Measurements from ENCODE around the gene GNA12. TPM values are rescaled to one million over a fixed set of nuclear protein-coding genes. Genes with fewer than 3 reads are reported as not detected.

Gene GNA12
- total and polyA plus RNA-seq, 9 of the 15 experiments (the other 6 are each of a cell fraction or from before 2014, with no cell fraction given), result 0.65 to 32.7 (median 9.6) TPM

DNA sequence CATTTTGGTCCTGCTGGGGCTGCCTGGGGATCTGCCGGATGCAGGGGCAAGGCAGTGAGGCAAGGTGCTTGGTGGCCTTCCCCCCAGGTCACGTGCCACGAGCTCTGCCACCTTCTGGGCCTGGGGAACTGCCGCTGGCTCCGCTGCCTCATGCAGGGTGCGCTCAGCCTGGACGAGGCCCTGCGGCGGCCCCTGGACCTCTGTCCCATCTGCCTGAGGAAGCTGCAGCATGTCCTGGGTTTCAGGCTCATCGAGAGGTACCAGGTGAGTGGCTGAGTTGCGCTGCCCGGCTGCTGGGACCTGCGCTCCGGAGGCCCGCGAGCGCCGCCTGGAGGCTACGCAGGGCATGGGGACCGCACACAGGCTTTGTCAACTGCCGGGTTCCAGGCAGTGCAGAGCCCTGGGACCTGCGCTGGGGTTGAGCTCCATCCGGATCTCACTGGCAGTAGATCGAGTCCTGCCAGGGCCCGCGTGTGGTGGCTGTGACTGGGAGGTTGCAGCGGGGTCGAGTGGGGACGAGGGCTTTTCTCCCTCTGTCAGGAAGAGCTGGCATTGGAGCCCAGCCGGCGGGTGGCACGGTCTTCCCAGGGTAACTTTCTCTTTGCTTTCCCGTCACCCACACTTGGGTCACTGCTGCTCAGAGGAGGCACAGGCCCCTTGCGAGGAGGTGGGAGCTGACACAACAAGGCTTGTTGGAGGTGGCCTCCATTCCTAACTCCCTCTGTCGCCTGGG, 134.4 kb downstream of the GNA12 start (continued):
- TF ChIP-seq MAX (CRISPR knock-in tag; IDR thresholded peaks at IDR 0.05), result peak; percentile 61; the same call in 1 of the 2 replicates
- TF ChIP-seq, protein P1, sequence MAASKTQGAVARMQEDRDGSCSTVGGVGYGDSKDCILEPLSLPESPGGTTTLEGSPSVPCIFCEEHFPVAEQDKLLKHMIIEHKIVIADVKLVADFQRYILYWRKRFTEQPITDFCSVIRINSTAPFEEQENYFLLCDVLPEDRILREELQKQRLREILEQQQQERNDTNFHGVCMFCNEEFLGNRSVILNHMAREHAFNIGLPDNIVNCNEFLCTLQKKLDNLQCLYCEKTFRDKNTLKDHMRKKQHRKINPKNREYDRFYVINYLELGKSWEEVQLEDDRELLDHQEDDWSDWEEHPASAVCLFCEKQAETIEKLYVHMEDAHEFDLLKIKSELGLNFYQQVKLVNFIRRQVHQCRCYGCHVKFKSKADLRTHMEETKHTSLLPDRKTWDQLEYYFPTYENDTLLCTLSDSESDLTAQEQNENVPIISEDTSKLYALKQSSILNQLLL (CRISPR knock-in tag; IDR thresholded peaks at IDR 0.05; ENCODE audit: borderline replicate concordance), result no peak
- no peak for TF ChIP-seq HDAC1 (IDR thresholded peaks at IDR 0.05)
- TF ChIP-seq NFE2 (IDR thresholded peaks at IDR 0.05; ENCODE audit: low read depth), result no peak
- TF ChIP-seq LCOR (CRISPR knock-in tag; IDR thresholded peaks at IDR 0.05), result peak; percentile 62; the same call in 1 of the 2 replicates
- TF ChIP-seq CREB3 (tag; conservative IDR thresholded peaks at IDR 0.05; ENCODE audit: low read depth), result no peak
- no peak for TF ChIP-seq GTF2E2 (tag; IDR thresholded peaks at IDR 0.05)
- no peak for TF ChIP-seq ZNF143 (CRISPR knock-in tag; IDR thresholded peaks at IDR 0.05)
- no peak for TF ChIP-seq ZBTB34 (CRISPR knock-in tag; IDR thresholded peaks at IDR 0.05)
- no peak; a peak in 1 of 4 replicates for TF ChIP-seq MAZ (CRISPR knock-in tag; conservative IDR thresholded peaks at IDR 0.05 in 1 of 2, IDR thresholded peaks at IDR 0.05 in 1 of 2)
- TF ChIP-seq ESRRA (IDR thresholded peaks at IDR 0.05; ENCODE audit: borderline replicate concordance, low read depth), result peak; percentile 17; the same call in 1 of the 2 replicates
- TF ChIP-seq YY1 (IDR thresholded peaks at IDR 0.05; ENCODE audit: borderline replicate concordance in 1 of 3, control insufficient read depth in 1 of 3, extremely low read depth in 1 of 3, insufficient read depth in 3 of 3, insufficient read length in 1 of 3, insufficient replicate concordance in 2 of 3, low read depth in 1 of 3, low read length in 2 of 3), result peak in 1 of 3 experiments; percentile 9
- TF ChIP-seq FOXJ2 (tag; IDR thresholded peaks at IDR 0.05), result no peak
- TF ChIP-seq NR2F6 (CRISPR knock-in tag; IDR thresholded peaks at IDR 0.05), result no peak
- peak; percentile 66 for TF ChIP-seq ARID2 (IDR thresholded peaks at IDR 0.05)
- peak; percentile 42 for TF ChIP-seq POLR2G (IDR thresholded peaks at IDR 0.05; ENCODE audit: low read depth, low read length)
- TF ChIP-seq, protein P2, sequence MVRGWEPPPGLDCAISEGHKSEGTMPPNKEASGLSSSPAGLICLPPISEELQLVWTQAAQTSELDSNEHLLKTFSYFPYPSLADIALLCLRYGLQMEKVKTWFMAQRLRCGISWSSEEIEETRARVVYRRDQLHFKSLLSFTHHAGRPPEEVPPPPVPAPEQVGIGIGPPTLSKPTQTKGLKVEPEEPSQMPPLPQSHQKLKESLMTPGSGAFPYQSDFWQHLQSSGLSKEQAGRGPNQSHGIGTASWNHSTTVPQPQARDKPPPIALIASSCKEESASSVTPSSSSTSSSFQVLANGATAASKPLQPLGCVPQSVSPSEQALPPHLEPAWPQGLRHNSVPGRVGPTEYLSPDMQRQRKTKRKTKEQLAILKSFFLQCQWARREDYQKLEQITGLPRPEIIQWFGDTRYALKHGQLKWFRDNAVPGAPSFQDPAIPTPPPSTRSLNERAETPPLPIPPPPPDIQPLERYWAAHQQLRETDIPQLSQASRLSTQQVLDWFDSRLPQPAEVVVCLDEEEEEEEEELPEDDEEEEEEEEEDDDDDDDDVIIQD (CRISPR knock-in tag; IDR thresholded peaks at IDR 0.05), result no peak
- no peak for TF ChIP-seq ZNF232 (CRISPR knock-in tag; IDR thresholded peaks at IDR 0.05)
- no peak for TF ChIP-seq RBM15 (IDR thresholded peaks at IDR 0.05; ENCODE audit: insufficient read depth, low read length)
- TF ChIP-seq MEF2D (tag; conservative IDR thresholded peaks at IDR 0.05; ENCODE audit: low read depth), result no peak
- no peak for TF ChIP-seq ZNF76 (CRISPR knock-in tag; IDR thresholded peaks at IDR 0.05; ENCODE audit: borderline replicate concordance)

Measured in K562 (cell line).